ENCODE measurements around the gene RNF8.
A peak's percentile ranks its signal among the peaks of the same experiment; 100 is the strongest.
"Not testable (repeated sequence)": the region's sequence is repeated elsewhere in the genome, so short reads cannot be mapped to it uniquely, and the experiment has no call there.

The RNF8 gene

DNA sequence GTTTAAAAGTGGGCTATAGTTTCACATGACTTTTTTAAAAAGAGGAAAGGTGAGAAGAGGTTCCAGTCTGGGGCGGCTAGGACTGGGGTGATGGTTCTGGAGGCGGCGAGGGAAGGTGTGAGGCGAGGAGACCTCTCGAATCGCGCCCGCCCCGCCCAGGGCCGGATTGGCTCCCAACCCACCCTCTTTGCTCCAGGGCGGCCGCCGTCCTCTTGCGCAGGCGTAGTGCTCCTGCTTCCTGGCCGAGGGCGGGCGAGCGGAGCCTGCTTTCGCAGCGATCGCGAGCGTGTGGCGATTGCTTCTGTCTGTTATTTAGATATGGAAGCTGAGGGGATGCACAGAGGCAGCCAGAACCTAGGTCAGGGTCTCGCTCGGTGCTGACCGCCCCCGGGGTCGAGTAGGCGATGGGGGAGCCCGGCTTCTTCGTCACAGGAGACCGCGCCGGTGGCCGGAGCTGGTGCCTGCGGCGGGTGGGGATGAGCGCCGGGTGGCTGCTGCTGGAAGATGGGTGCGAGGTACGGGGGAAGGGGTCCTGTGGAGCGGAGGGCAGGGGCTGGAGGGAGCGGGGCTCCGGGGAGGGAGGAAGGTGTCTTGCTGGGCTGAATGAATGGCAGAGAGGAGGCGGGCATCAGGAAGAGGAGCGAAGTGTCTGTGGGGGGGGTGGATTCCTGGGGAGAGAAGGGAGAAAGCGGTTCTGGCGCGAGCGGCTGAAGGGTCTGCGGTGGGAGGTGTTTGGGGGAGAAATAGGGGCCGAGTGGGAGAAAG lies at the start of gene RNF8:
Gene RNF8 (plus strand): TSS at position 223 of the 765 bp plus-strand sequence. CDS start 182 bp downstream, at position 405.
- DNase-seq = peak; percentile 89

- no peak for DNase-seq
These were observed 49.0 kb upstream of the RNF8 start for GRCh38 chr6:37304766-37305165.

- DNase-seq = no peak
These were observed 47.9 kb upstream of the RNF8 start for GRCh38 chr6:37305841-37306425.

GRCh38 chr6:37306624-37307222 lies 47.1 kb upstream of the RNF8 start:
- DNase-seq = no peak

GRCh38 chr6:37307484-37307883 lies 46.3 kb upstream of the RNF8 start:
- DNase-seq = not testable (repeated sequence)

DNA sequence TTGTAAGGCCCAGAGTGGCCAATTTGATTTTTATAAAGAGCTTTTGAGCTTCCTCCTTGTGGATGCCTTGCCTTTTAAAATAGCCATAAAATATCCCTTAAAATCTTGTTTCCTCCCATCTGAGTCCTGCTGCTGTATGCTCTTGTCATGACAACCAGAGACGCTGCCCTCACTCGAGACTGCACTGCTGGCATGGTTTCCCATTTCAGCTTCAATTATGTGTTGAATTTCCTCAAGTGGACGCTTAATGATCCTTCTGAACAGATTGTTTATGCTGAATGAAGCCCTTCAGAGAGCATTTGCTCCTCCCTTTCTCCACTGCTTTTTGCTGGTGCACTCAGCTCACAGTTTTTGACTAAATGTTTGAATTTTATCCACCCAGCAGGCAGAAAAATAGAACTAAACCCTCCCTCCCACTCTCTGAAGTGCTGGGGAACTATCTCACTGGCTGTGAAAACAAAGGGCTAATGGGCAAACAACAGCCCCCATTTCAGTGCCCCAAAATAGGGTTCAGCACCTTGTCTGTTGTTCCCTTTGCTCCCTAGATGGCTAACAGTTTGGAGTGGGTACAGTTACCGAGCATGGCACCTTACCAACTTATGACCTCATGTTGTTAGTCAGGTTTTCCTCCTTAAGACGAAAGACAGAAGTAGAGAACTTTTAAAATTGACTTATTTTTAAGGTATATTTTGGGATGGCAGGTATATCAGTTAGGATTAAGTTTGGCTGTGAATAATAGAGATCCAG lies 45.5 kb upstream of the RNF8 start:
- no peak for DNase-seq

DNA sequence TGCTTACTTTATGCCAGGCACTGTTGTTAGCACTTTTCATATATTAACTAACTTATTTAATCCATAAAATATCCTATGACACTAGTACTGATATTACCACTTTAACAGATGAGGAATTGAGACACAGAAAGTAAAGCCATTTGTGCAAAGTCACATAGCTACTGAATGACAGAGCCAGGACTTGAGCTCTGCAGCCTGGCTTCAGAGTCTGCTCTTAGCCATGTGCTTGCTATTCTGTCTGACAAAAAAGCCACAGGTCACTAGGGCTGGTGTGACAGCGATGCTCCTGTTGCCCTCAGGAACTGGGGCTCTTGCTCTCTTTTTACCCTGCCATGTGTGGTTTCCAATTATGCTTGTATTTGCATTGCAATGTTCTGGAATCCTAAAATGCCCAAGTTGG lies 44.7 kb upstream of the RNF8 start:
- no peak for DNase-seq

- DNase-seq = no peak
These were observed 44.1 kb upstream of the RNF8 start for GRCh38 chr6:37309692-37310091.

DNA sequence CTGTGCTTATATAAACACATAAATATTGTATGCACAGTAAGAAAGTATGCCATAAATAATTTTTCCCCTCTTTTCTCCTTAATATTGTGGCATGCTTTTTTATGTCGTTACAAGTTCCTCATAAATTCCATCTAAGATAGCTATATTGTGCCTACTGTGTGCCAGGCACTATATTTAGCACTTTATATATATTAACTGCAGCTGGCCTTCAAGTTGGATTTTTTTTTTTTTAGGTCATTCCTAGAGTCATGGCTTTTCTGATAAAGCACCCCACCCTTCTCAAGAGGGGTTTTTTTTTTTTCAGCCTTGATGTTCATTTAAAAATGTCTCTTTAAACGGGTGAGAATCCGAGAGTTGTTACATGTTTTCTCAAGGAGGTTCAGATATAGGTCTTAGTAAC lies 42.8 kb upstream of the RNF8 start:
- no peak for DNase-seq

DNA sequence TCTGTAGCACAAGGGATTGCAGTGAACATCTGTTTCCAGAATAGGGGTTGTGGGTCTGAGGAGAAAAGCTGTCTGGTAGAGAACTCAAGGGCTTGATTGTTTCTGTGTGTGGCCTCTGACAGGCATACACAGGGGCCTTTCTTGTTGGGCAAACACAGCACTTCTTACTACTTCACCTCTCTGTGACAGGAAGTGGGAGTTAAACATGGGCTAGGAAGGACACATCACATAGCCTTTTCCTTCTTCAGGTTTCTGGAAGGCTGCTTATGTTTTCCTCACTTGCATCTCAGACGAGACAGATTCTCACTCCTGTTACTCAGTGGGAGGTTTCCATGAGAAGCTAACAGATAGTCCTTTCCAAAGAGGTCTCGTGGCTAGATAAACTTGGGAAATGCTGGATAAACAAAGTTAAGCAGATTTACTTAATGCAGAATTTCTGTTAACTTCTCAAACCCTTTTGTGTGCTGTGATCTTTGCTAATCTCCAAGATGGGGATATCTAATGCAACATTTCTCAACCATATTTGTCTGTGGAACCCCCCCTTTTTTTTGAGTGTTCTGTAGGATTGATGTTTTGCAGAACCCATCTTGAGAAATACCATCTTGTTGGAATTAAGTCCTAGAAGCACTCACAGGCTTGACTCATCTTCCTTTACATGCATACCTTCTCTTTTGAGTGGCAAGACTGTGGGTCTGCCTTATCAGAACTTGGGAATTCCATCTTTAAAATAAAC lies 41.9 kb upstream of the RNF8 start:
- no peak for DNase-seq

DNA sequence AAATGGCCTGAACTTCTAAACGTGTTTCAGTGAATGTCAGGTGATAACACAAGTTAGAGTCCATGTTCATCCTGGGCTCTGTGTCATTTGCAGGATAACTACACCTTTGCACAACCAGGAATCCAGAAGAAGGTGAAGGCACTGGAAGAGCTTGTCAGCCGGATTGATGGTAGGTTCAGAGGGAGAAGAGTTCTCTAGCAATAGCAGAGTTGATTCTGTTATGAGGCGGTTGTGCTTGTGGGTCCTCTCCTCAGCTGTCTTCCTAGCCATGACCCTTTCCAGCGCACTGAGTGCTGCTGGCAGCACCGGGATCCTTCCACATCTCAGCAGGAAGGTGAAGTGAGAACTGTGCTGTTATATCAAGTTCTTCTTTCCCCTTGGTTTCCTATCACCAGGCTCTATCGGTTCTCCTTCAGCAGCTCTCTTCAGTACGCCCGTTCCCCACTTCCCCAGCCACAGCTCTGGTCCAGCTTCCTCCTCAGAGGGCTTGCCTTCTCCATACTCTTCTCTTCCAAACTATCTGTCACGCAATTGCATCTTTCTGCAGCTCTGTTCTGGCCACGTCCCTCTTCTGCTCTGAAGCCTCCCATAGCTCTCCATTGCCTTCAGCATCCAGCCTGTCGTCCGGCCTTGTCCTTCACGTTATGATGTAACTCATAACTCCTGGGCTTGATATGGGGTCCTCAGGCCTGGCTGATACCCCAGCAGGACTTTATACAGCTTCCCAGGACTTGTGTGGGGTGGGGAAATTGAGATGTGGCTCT lies 39.9 kb upstream of the RNF8 start:
- DNase-seq = no peak

- peak; percentile 22 for DNase-seq
These were observed 39.2 kb upstream of the RNF8 start for GRCh38 chr6:37314487-37315156.

- no peak for DNase-seq
These were observed 38.6 kb upstream of the RNF8 start for GRCh38 chr6:37315157-37315515.

DNA sequence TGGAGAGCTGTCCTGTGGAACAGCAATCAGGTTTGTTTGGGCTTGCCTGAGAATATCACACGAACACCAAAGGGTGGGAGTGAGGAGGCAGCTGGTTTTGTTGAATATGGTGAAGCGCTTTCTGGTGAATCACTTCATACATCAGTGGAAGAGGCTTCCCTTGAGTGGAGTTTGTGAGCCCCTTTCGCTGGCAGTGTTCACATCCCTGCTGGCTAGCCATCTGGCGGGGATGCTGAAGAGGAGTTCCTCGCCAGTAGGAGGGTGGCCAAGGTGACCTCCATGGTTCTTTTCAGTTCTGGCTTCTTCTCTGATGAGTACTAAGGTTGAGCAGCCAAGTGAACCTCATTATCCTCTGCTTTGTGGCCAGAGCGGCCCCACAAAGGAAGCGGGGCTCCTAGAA lies 37.7 kb upstream of the RNF8 start:
- DNase-seq = no peak

- no peak for DNase-seq
These were observed 36.3 kb upstream of the RNF8 start for GRCh38 chr6:37317312-37318038.

DNA sequence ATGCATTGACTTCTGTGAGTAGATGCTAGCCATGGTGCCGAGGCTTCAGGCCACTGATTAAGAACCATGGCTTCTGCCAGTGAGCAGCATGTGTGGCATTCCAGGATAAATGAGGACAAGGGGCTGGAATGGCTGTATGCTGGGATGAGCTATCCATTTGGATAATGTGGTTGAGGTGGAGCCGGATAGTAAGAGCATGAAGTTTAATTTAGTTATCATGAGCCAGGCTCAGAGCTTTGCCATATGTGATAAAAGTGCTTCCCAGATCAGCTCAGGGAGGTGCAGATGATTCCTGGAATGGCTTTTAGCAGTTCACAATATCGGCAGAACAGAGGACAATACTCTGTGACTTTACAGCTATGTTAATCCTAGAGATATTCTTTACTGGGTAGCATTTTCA lies 34.6 kb upstream of the RNF8 start:
- DNase-seq = no peak

- no peak for DNase-seq
These were observed 33.8 kb upstream of the RNF8 start for GRCh38 chr6:37319856-37320480.

DNA sequence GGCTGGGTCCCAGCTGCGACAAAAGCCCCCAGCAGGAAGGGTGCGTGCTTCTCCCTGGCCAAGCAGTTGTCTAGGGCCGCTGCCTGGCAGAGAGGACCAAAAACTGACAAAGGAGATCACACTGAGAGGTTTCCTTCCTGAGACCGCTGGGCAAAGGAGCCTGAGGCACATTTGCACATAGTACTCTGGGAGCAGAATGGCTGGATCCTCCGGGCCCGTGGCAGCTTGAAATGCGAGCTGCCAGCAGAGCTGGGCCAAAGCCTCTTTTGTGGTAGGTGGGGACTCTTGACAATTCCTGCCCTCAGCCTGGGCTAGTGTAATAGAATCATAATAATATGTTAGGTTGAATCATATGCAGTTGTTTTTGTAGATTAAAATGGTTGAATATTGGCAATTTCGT lies 33.1 kb upstream of the RNF8 start:
- no peak for DNase-seq

GRCh38 chr6:37321101-37321500 lies 32.7 kb upstream of the RNF8 start:
- DNase-seq = no peak

Measured in CD4-positive, alpha-beta T cell treated with Interferon gamma for 1 hour (primary cell).